Upper lobe of right lung (tissue), 1 donor: ENCODE data around the gene ECHS1. TPM values are rescaled to one million over a fixed set of nuclear protein-coding genes. Genes with fewer than 3 reads are reported as not detected.
"Not testable (repeated sequence)": the region's sequence is repeated elsewhere in the genome, so short reads cannot be mapped to it uniquely, and the experiment has no call there.

ENCODE experiments used
- ATAC-seq: fragments of 200-7000 bp; cut with Tn5 transposase; one replicate; pipeline ENCODE4 v1.9.1; 2020; ENCODE audit warnings: mild to moderate bottlenecking, moderate library complexity
- DNase-seq: peaks from one replicate; pipeline ENCODE4 v3.0.0-alpha.2; 2020
- H3K27ac ChIP-seq: fragments of 200-600 bp; one replicate; pipeline ENCODE4 v1.8.0; 2022
- H3K27me3 ChIP-seq: fragments of 200-600 bp; one replicate; pipeline ENCODE4 v1.8.0; 2022; ENCODE audit warnings: mild to moderate bottlenecking
- H3K36me3 ChIP-seq: fragments of 200-600 bp; one replicate; pipeline ENCODE4 v1.8.0; 2022
- H3K4me1 ChIP-seq: fragments of 200-600 bp; one replicate; pipeline ENCODE4 v1.8.0; 2022
- H3K4me3 ChIP-seq: fragments of 200-600 bp; one replicate; pipeline ENCODE4 v1.8.0; 2022; ENCODE audit warnings: mild to moderate bottlenecking
- H3K9me3 ChIP-seq: fragments of 200-600 bp; one replicate; pipeline ENCODE4 v1.8.0; 2022
- CTCF ChIP-seq: fragments of 200-600 bp; IDR thresholded peaks from one replicate; pipeline ENCODE4 v1.8.0; 2022; ENCODE audit warnings: antibody characterized with exemption
- intact Hi-C: fragments of 100-400 bp; cut with DNase I; formaldehyde crosslinking; loops from one replicate; pipeline ENCODE4 v1.11.0; 2022
- total RNA-seq: library from RNA; stranded (reverse); fragmentation: NEBNext Ultra II Directional; extraction: Animal tissue kit (Norgen Biotek cat#: 25700); gene quantifications from one replicate; pipeline ENCODE4 v1.2.1, GENCODE V29; 2021
- donor health status: DM: no; HTN: yes; CAD: no; lungs with severe emphysema.

Gene ECHS1
- total RNA-seq, 1 donor from 2014 or later: 55.8 TPM

DNA sequence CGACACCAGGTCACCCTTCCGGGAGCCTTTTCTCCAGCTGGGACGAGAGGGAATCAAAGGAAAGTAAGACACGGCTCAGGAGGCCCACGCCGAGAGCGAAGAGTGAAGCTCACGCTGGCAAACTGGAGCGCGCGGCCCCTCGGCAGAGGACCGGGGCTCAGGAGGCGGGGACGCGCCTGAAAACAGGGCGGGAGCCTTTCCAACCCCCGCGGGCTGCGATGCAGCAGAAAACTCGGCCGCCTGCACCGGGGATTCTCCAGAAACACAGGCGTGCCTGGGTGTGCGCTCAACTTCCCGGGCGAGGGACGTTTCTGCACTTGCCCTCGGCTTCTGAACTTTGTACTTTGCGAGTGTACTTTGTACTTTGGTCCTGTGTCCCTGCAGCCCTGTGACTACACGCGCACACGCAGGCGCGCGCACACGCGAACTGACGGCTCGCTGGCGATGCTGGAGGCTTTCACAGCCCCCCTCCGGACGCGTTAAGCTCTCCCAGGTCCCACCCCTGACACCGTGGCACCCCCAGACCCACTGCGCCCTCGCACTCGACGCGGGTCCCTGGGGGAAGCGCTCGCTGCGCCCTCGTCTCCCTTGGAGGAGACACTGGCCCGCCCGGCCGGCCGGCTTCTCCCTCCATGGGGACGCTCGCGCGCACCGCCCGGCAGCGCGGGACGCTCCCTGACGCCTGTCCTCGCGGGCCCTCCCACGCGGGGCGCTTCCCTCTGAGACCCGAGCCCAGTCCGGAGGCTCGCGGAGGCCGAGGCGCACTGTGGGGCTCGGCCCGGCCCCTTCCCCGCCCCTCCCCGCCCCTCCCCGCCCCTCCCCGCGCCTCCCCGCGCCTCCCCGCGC is 5.3 kb upstream of the ECHS1 start:
- peak overlapping the region; percentile 82 for H3K27ac ChIP-seq
- intact Hi-C loops: no loop called here
- H3K4me1 ChIP-seq: peaks cover 15% of the 10 kb centered on the region
- no peaks in the 10 kb centered on the region for H3K27me3 ChIP-seq
- no peak for TF ChIP-seq CTCF
- ATAC-seq (peak; percentile 84), DNase-seq (peak; percentile 90)
- H3K9me3 ChIP-seq: no peaks in the 10 kb centered on the region
- no peaks in the 10 kb centered on the region for H3K36me3 ChIP-seq
- peak overlapping the region; percentile 81 for H3K4me3 ChIP-seq

DNA sequence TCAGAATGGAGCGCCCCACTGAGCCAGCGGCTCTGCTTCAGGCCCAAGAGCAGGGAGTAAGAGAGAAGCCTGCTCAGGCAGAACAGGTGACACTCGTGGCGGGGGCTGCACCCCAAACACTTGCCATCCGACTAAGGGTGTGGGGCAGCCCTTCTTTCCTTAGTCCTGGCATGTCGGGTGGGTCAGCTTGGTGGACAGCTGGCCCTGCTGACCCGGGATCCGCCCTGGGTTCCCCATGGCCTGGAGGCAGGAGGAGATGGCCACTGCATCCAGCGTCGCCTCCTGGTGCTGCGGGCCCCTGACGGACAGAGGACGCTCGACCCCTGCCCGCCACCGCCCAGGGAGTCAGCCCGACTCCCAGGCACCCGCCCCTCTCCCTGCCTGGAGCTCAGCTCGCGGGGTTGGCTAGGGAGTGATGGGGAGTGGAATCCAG is 4.7 kb upstream of the ECHS1 start:
- Histone ChIP-seq H3K4me1 (peaks cover 15% of the 10 kb centered on the region), H3K9me3 (no peaks in the 10 kb centered on the region), H3K36me3 (no peaks in the 10 kb centered on the region), H3K27ac (peak overlapping the region; percentile 82), H3K27me3 (no peaks in the 10 kb centered on the region), H3K4me3 (peak overlapping the region; percentile 81)
- DNase-seq (no peak), ATAC-seq (no peak)
- no peak for TF ChIP-seq CTCF
- intact Hi-C loops: no loop called here

- DNase-seq: no peak
- H3K9me3 ChIP-seq: no peaks in the 10 kb centered on the region
- H3K4me3 ChIP-seq: no peak overlapping the region
- no peak for ATAC-seq
- peaks cover 17% of the 10 kb centered on the region for H3K4me1 ChIP-seq
- H3K36me3 ChIP-seq: no peaks in the 10 kb centered on the region
- no peak overlapping the region for H3K27ac ChIP-seq
- no peaks in the 10 kb centered on the region for H3K27me3 ChIP-seq
- TF ChIP-seq CTCF: no peak
- intact Hi-C loops: no loop called here
Observed at GRCh38 chr10:133377025-133377817, 4.1 kb upstream of the ECHS1 start.

GRCh38 chr10:133376183-133376582 is 3.0 kb upstream of the ECHS1 start:
- H3K9me3 ChIP-seq, intact Hi-C loops, H3K27me3 ChIP-seq, DNase-seq, H3K36me3 ChIP-seq, H3K4me3 ChIP-seq, H3K27ac ChIP-seq, ATAC-seq: not testable (repeated sequence)
- peaks cover 19% of the 10 kb centered on the region for H3K4me1 ChIP-seq

DNA sequence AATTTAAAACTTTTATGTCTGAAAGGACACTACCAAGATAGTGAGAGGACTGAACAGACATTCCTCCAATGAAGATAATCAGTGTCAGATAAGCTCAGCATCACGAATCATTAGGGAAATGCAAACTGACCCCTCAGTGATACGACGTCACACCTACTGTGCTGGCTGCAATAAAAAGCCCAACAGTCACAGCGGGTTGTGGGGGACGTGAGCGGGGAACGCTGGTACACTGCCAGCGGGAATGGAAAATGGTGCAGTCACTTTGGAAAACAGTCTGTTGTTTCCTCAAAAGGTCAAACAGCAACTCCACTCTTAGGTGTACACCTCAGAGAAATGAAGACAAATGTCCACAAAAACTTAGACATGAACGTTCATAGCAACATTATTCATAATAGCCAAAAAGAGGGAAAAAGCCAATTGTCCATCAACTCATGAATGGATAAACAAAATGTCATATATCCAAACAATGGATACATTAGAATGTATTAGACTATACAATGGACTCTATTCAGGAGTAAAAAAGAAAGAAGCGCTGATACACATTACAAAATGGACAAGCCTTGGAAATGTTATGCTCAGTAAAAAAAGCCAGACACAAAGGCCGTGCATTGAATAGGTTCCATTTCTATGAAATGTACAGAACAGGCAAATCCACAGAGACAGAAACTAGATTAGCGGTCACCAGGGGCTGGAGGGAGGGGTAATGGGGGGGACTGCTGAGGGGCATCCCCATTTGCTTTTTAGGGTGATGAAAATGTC is 2.4 kb upstream of the ECHS1 start:
- no peak overlapping the region for H3K4me3 ChIP-seq
- peaks cover 4% of the 10 kb centered on the region for H3K36me3 ChIP-seq
- no peak for TF ChIP-seq CTCF
- H3K9me3 ChIP-seq: no peaks in the 10 kb centered on the region
- DNase-seq (no peak), ATAC-seq (no peak)
- H3K27me3 ChIP-seq: no peaks in the 10 kb centered on the region
- H3K27ac ChIP-seq: no peak overlapping the region
- H3K4me1 ChIP-seq: peaks cover 19% of the 10 kb centered on the region
- intact Hi-C loops: no loop called here
